ENCODE results near the gene VTI1A. TPM values are rescaled to one million over a fixed set of nuclear protein-coding genes. Genes with fewer than 3 reads are reported as not detected.
"Not testable (repeated sequence)": the region's sequence is repeated elsewhere in the genome, so short reads cannot be mapped to it uniquely, and the experiment has no call there.

The VTI1A gene
- total and polyA plus RNA-seq, 2 of the 8 experiments (the other 6 are each of a cell fraction or from before 2014, with no cell fraction given), result 6.0 to 20.0 TPM

DNA sequence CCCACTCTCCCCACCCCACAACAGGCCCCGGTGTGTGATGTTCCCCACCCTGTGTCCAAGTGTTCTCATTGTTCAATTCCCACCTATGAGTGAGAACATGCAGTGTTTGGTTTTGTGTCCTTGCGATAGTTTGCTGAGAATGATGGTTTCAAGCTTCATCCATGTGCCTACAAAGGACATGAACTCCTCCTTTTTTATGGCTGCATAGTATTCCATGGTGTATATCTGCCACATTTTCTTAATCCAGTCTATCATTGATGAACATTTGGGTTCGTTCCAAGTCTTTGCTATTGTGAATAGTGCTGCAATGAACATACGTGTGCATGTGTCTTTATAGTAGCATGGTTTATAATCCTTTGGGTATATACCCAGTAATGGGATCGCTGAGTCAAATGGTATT is 95.8 kb downstream of the VTI1A start:
- H2BK120ac ChIP-seq (replicated peaks; ENCODE audit: low read depth, low read length); H4K91ac ChIP-seq (replicated peaks; ENCODE audit: insufficient read length, low read length); H4K20me1 ChIP-seq (replicated peaks in 1 of 2; ENCODE audit: control insufficient read depth in 1 of 2, insufficient read depth in 2 of 2, low read length in 2 of 2); H3K23me2 ChIP-seq (ENCODE audit: low read depth, low read length); DNase-seq (ENCODE audit: low read depth in 1 of 2, low spot score in 2 of 2); H3K79me2 ChIP-seq (ENCODE audit: control insufficient read depth in 1 of 2, insufficient read depth in 2 of 2, low read length in 2 of 2); H2BK15ac ChIP-seq (ENCODE audit: low read length); H3K4me3 ChIP-seq (ENCODE audit: extremely low read depth in 1 of 4, insufficient read depth in 2 of 4, low read depth in 3 of 4, low read length in 4 of 4); H2BK12ac ChIP-seq (ENCODE audit: low read depth, low read length); H3K9me3 ChIP-seq (ENCODE audit: insufficient read depth in 2 of 2, low read depth in 1 of 2, low read length in 1 of 2); H3K18ac ChIP-seq (ENCODE audit: extremely low read depth, low read length); H3K23ac ChIP-seq (ENCODE audit: insufficient read length); H3K36me3 ChIP-seq (ENCODE audit: control insufficient read depth in 2 of 4, insufficient read depth in 4 of 4, low read length in 3 of 4); H2AK5ac ChIP-seq (ENCODE audit: low read depth, low read length); H3K4me1 ChIP-seq (replicated peaks in 1 of 4; ENCODE audit: control insufficient read depth in 3 of 4, insufficient read depth in 4 of 4, low read length in 3 of 4); H3K27me3 ChIP-seq (replicated peaks in 1 of 4; ENCODE audit: control insufficient read depth in 3 of 4, extremely low read depth in 1 of 4, insufficient read depth in 3 of 4, low read length in 3 of 4); H2BK20ac ChIP-seq (ENCODE audit: low read length); H2BK5ac ChIP-seq (ENCODE audit: low read depth, low read length); H3K4me2 ChIP-seq (ENCODE audit: insufficient read depth in 1 of 2, low read depth in 2 of 2, low read length in 2 of 2); H3K56ac ChIP-seq (replicated peaks; ENCODE audit: insufficient read length, low read depth, low read length); H3K27ac ChIP-seq (ENCODE audit: low read depth, low read length); H2AFZ ChIP-seq (ENCODE audit: low read length); H3K4ac ChIP-seq (replicated peaks; ENCODE audit: insufficient read length, low read depth, low read length); H3K79me1 ChIP-seq (ENCODE audit: low read depth, low read length); H3K9ac ChIP-seq (replicated peaks in 1 of 4; ENCODE audit: extremely low read depth in 1 of 4, low read depth in 3 of 4, low read length in 3 of 4); H4K8ac ChIP-seq (ENCODE audit: extremely low read depth, insufficient read depth, low read length); FAIRE-seq; POLR2A ChIA-PET (ENCODE audit: partially characterized antibody); H4K5ac ChIP-seq (ENCODE audit: insufficient read length, low read depth, low read length); H3K14ac ChIP-seq (ENCODE audit: insufficient read length): not testable (repeated sequence)
- CTCF ChIA-PET (ENCODE audit: partially characterized antibody), result interaction anchor here (1.2 kb wide), 1 partner anchor 11 kb away, joined by 5 read pairs; no protein-coding TSS in a partner anchor
- WGBS, 2 experiments (ENCODE audit: extremely low coverage in 1 of 2, insufficient coverage in 1 of 2, insufficient read length in 1 of 2, insufficient replicate concordance in 2 of 2, low coverage in 1 of 2, low lambda C conversion rate in 2 of 2, missing lambda C conversion rate in 1 of 2), result 90% methylated on average over 5 of the region's 5 CpGs; no CpG with 5 or more reads in 1 of the 2 experiments
